Head of caudate nucleus (tissue), 42 donors: ENCODE measurements around the gene ATP8A2.

Experiments
- DNase-seq, 42 donors: peaks; one replicate each; pipeline versions ENCODE4 v3.0.0 to v3.0.0-alpha.2; 2020 to 2021; ENCODE audit warnings: mixed read lengths in 7 of 42
- intact Hi-C: fragments of 100-400 bp; cut with DNase I; formaldehyde crosslinking; loops from one replicate; pipeline ENCODE4 v1.15.0; 2022

ATP8A2 gene

DNA sequence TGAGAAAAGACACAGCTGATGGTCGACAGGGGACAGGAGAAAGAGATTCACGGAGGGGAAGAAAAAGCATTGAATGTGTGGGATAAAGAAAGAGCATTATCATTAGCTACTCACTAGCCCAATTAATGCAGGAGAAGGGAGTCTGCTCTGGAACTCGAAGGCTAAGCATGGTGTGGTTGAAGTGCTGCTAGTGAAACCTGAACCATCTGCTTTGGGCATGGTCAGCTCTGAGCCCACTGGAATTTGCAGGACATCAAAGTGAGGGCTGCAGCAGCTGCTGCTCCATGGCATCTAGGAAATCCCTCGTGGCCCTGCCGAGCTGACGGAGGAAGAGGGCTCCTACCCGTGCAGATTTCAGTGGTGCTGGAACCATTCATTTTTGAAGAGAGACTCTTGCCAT lies 320.3 kb downstream of the ATP8A2 start:
- DNase-seq, result no peak
- intact Hi-C loops, result no loop called here

GRCh38 chr13:25699056-25699455 lies 327.3 kb downstream of the ATP8A2 start:
- intact Hi-C loops, result no loop called here
- peak in 1 of 42 donors; percentile 28 for DNase-seq

DNA sequence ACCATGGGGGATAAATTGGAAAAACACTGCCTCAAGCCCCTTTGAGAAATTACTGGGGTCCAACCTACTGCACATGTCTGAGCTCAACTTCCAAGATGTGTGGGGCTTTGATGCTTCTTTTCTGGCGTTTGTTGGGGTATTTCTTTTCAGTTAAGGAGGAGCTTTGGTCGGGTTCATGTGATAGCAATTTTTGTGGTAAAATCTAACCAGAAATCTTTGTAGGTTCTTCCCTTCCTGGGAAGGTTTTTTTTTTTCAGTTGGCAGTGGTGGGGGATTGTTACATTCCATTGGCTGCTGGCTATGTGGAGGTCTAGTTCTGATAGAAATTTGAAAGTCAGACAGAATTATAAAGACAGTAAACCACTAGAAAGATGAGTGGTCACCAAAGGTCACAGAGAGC lies 327.8 kb downstream of the ATP8A2 start:
- intact Hi-C loops, result no loop called here
- no peak for DNase-seq

DNA sequence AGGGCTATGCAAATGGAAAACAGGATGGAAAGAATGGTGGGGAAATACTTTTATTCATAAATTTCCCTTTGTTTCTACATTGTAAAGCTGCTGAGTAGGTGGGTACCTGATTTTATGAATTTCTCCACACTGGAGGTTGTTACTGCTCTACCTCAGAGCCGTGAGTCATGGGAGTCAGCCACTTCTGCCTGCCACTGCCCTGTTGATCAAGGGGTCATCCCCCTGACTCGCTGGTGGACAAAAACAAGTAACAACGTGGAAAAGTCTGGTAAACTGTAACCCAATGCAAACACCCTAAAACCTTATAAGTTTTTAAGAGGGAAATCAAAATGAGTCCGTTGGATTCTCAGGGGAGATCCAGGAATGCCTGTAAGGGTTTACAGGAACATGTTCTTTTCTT lies 329.5 kb downstream of the ATP8A2 start:
- DNase-seq, result no peak
- intact Hi-C loops, result no loop called here

DNA sequence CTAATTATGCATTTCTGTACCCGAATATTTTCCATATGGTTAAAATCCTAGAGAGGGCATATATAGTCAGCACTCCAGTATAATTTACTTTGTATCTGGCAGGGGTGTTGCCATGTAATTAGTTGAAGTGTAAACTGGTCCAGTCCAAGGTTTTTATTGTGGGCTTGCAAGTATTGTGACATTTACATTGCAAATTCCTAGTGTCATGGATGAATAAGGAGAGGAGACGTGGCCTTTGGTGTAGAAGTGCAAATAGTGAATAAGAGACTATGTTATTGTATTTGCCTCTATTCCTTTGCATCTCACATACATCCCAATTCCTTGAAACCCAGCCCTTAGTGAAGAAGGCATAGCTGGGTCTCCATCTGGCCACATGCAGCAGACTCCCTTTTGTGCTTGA lies 330.6 kb downstream of the ATP8A2 start:
- DNase-seq, result no peak
- intact Hi-C loops, result no loop called here

- no peak for DNase-seq
- intact Hi-C loops, result no loop called here
Observed at GRCh38 chr13:25707726-25708125, 336.0 kb downstream of the ATP8A2 start.

GRCh38 chr13:25708268-25708667 lies 336.5 kb downstream of the ATP8A2 start:
- no peak for DNase-seq
- intact Hi-C loops, result no loop called here

GRCh38 chr13:25709088-25709487 lies 337.3 kb downstream of the ATP8A2 start:
- no peak for DNase-seq
- intact Hi-C loops, result no loop called here

DNA sequence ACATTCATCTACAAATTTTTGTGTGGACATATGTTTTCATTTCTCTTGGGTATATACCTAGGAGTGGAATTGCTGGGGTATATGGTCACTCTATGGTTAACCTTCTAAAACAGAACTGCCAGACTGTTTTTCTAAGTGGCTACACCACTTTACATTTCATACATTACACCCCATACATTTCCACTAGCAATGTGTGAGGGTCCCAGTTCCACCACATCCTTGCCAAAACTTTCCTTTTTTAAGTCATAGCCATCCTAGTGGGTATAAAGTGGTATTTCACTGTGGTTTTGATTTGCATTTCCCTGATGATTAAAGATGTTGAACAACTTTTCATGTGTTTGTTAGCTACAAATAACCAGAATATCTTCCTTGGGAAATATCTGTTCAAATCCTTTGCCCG lies 344.0 kb downstream of the ATP8A2 start:
- DNase-seq, result no peak
- intact Hi-C loops, result no loop called here

- DNase-seq, result peak in 1 of 42 donors; percentile 2
- intact Hi-C loops, result no loop called here
Observed at GRCh38 chr13:25717666-25718197, 346.0 kb downstream of the ATP8A2 start.

DNA sequence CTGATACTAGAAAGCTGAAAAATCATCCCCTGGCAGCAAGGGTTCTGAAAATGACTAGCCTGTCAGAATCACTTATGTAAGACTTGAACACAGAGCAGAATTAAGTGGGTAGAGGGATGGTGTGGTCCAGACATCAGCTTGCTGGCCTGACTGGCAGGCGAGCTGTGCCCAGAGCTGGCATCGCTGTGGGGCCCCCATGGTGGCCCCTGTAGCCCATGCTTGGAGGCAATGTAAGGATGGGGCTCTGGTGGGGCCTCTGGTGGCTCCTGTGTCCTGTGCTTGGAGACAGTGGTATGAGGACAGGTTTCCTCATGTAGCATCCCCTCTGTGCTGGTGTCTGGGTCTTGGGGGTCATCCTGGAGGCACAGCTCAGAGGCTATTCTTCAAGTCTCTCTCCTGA lies 347.9 kb downstream of the ATP8A2 start:
- peak in 1 of 42 donors; percentile 19 for DNase-seq
- intact Hi-C loops, result no loop called here

DNA sequence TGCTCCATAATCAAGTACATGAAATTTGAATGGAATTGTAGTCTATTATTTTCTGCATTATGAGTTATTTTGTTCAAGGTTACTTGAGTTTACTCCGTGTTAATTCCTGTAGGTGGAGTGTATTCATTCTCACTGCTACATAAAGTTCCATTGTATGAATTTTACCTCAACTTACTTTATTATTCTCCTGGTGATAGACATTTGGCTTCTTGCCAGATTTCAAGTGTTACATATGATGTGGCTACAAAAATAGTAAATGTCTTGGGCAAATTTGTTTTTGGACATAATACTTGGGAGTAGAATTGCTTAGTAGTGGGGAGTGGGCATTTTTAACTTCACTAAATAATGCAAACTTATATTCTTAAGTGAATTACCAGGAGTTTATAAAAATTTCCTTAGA lies 351.1 kb downstream of the ATP8A2 start:
- intact Hi-C loops, result no loop called here
- no peak for DNase-seq

DNA sequence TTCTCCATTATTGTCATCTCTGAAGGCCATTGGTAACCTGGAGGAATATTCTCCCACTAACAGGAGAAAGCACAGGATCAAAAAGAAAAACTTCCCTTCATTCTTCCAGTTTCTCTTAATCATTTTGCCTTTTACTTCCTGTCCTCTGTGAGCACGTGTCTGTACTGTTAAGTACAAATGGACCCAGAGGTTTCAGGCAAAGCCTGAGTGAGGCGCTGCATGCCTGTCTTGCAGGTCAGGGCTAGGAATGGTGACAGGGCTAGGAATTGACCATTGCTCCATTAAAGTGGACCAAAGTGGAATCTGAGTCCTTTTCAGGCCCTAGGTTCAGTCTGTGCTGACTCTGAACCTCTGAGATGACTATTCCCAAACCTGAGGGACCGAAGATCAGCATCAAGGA lies 353.3 kb downstream of the ATP8A2 start:
- intact Hi-C loops, result no loop called here
- peak in 1 of 42 donors; percentile 27 for DNase-seq

DNA sequence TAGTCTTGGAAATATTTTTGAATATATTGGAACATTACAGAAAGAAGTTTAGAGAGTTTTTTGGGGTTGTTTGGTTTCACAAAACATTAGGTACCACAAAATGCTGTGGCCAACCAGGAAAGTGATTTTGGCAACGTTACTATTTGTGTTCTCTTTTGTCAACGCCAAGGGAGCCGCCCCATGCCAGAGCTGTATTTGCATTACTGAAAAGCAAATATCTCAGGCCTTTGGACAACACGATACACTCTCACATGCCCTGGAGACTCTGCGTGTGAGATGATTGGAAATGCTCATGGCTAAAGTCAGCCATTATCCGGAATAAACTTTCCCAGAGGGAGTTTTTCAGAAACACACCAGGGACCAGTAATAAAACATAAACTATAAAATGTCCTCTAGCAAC lies 355.5 kb downstream of the ATP8A2 start:
- DNase-seq, result no peak

GRCh38 chr13:25727810-25728209 lies 356.0 kb downstream of the ATP8A2 start:
- peak in 1 of 42 donors; percentile 11 for DNase-seq
- intact Hi-C loops, result no loop called here

More for the DNA sequence above, 355.5 kb downstream of the ATP8A2 start:
- intact Hi-C loops, result no loop called here

DNA sequence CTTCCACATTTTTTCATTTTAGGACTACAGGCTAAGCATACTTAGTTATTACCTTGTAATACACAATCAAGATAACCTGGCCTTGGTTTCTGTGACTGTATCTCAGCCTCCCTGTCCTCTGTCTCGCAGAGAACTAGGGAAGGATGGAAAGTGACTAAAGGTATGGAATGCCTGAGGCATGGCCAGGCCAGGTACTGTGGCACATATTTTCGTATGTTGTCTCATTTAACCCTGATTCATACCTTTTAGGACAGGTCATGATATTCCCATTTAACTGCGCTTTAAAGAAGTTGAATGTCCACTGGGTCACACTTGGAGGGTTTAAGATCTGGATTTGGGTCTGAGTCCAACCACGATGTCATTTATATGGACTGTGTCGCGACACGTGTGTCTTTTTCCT lies 357.4 kb downstream of the ATP8A2 start:
- no peak for DNase-seq
- intact Hi-C loops, result no loop called here

DNA sequence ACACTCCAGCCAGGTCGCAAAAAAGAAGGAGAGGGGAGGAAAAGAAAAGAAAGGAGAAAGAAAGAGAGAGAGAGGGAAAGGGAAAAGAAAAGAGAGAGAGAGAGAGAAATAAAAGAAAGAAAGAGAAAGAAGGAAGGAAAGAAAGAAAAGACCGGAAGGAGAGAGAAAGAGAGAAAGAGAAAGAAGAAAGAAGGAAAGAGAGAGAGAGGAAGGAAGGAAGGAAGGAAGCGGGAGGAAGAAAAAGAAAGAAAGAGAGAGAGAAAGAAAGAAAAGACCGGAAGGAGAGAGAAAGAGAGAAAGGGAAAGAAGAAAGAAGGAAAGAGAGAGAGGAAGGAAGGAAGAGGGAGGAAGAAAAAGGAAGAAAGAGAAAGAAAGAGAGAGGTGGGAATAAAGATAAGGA lies 359.3 kb downstream of the ATP8A2 start:
- DNase-seq, result no peak

DNA sequence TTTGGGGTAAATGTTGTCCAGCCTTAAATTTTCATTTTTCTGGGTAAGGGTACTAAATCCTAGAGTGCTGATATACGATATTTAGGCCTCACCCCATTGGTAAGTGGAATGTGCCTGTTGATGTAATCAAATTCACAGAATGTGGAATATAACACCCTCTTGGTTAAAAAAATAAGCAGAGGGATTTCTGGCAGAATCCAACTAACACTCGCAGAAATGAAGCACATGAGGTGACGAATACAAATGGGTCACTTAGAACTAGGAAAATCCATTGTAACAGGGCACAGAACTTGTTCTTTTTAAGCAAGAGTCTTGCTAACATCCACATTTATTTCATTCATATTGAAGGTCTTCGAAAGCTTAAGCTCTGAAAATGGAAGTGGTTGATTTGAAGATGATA lies 359.8 kb downstream of the ATP8A2 start:
- no peak for DNase-seq
- intact Hi-C loops, result no loop called here

More for the DNA sequence above, 359.3 kb downstream of the ATP8A2 start:
- intact Hi-C loops, result no loop called here

DNA sequence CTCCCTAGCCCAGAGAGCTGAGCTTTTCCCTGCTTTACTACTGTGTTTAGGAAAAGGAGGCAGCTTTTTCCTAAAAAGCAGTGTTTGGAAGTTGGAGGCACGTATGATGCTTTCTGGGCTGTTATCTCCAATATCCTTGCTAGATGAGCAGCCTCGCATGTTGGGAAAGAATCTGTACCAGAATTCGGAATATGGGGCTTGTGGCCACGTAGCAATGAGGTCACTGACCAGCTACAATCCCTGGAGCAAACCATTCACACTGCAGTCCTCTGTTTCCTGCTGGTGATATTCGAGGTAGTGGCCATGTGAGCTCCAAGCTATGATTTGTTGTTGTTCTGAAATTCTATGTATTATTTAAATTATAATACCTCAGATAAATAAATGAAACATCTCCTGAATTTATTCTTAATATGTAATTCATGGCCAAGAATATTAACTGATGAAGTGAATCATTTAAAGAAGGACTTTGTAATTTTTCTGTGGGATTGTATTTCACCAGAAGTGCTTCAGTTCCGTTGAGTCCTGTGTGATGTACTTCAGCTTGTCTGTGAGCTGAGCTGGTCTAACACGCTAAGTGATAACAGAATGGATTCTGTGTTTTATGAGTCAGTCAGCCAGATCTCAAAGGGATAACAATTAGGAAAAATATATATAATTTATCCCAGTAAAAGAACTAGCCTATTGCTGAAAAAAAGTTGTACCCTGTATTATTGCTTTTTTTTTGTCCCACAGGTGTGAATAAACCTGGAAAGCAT lies 360.5 kb downstream of the ATP8A2 start:
- no peak for DNase-seq
- intact Hi-C loops, result no loop called here

GRCh38 chr13:25733001-25733491 lies 361.3 kb downstream of the ATP8A2 start:
- intact Hi-C loops, result no loop called here
- no peak for DNase-seq
